ENCODE results near the gene LRTM2. TPM values are rescaled to one million over a fixed set of nuclear protein-coding genes. Genes with fewer than 3 reads are reported as not detected.

The LRTM2 gene
- total and polyA plus RNA-seq, 9 of the 15 experiments (the other 6 are each of a cell fraction or from before 2014, with no cell fraction given) = 0.09 TPM; not detected in 8

GRCh38 chr12:1808036-1808797 lies 12.1 kb upstream of the LRTM2 start:
- no peaks in the 10 kb centered on the region for H3K9me3 ChIP-seq (replicated peaks; ENCODE audit: control insufficient read depth, insufficient read depth, low read depth, low read length)
- no peaks in the 10 kb centered on the region for H3K27me3 ChIP-seq (ENCODE audit: control insufficient read depth in 2 of 2, insufficient read depth in 2 of 2, low read length in 2 of 2)
- no peaks in the 10 kb centered on the region for H4K20me1 ChIP-seq (replicated peaks; ENCODE audit: control insufficient read depth, insufficient read depth, low read length)
- DNase-seq (ENCODE audit: extremely low read depth in 1 of 4, low spot score in 3 of 4) (no peak), FAIRE-seq (no peak), ATAC-seq (no peak)
- no peak overlapping the region for H2AFZ ChIP-seq (ENCODE audit: low read depth, low read length)
- H3K9ac ChIP-seq (ENCODE audit: insufficient read depth in 1 of 2, low read depth in 2 of 2, low read length in 2 of 2) = no peak overlapping the region
- no peak overlapping the region for H3K4me3 ChIP-seq
- intact Hi-C loops (cut with micrococcal nuclease) = no loop called here
- H3K4me2 ChIP-seq (ENCODE audit: insufficient read depth, low read length) = no peak overlapping the region
- in situ Hi-C loops (cut with MboI) = no loop called here
- ChIA-PET POLR2A (no interaction called here), CTCF (ENCODE audit: low intra/inter-chr PET ratio) (no interaction called here)
- no peaks in the 10 kb centered on the region for H3K36me3 ChIP-seq (ENCODE audit: control insufficient read depth, insufficient read depth, low read length)
- no peaks in the 10 kb centered on the region for H3K79me2 ChIP-seq (ENCODE audit: control insufficient read depth, insufficient read depth, low read length)
- WGBS (ENCODE audit: insufficient coverage, low coverage, missing lambda C conversion rate) = 67% methylated on average over 17 of the region's 19 CpGs
- BruUV-seq (replicated peaks) = no TSS peak
- H3K9me1 ChIP-seq (ENCODE audit: control insufficient read depth, insufficient read depth, low read length) = no peaks in the 10 kb centered on the region
- peaks cover 30 to 37% of the 10 kb centered on the region in 2 experiments for H3K4me1 ChIP-seq (replicated peaks in 1 of 2; ENCODE audit: control insufficient read depth in 2 of 2, insufficient read depth in 2 of 2, low read length in 2 of 2)
- H3K27ac ChIP-seq (ENCODE audit: extremely low read depth, low read depth, low read length) = no peak overlapping the region
- TF ChIP-seq SMARCC2 (IDR thresholded peaks at IDR 0.05; ENCODE audit: low read depth) (no peak), MLLT1 (IDR thresholded peaks at IDR 0.05) (no peak), ZNF436 (CRISPR knock-in tag; IDR thresholded peaks at IDR 0.05) (no peak), GATAD2A (IDR thresholded peaks at IDR 0.05) (no peak), PTBP1 (IDR thresholded peaks at IDR 0.05; ENCODE audit: low read depth, low read length) (no peak), TAF7 (tag; IDR thresholded peaks at IDR 0.05) (no peak), EP400 (IDR thresholded peaks at IDR 0.05) (no peak), CTCFL (IDR thresholded peaks at IDR 0.05; ENCODE audit: borderline replicate concordance, insufficient read depth, low read depth, low read length, poor library complexity, severe bottlenecking) (no peak)
- TF ChIP-seq, protein P1, sequence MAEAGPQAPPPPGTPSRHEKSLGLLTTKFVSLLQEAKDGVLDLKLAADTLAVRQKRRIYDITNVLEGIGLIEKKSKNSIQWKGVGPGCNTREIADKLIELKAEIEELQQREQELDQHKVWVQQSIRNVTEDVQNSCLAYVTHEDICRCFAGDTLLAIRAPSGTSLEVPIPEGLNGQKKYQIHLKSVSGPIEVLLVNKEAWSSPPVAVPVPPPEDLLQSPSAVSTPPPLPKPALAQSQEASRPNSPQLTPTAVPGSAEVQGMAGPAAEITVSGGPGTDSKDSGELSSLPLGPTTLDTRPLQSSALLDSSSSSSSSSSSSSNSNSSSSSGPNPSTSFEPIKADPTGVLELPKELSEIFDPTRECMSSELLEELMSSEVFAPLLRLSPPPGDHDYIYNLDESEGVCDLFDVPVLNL (CRISPR knock-in tag; IDR thresholded peaks at IDR 0.05; ENCODE audit: low read depth) = no peak
- TF ChIP-seq, protein P2, sequence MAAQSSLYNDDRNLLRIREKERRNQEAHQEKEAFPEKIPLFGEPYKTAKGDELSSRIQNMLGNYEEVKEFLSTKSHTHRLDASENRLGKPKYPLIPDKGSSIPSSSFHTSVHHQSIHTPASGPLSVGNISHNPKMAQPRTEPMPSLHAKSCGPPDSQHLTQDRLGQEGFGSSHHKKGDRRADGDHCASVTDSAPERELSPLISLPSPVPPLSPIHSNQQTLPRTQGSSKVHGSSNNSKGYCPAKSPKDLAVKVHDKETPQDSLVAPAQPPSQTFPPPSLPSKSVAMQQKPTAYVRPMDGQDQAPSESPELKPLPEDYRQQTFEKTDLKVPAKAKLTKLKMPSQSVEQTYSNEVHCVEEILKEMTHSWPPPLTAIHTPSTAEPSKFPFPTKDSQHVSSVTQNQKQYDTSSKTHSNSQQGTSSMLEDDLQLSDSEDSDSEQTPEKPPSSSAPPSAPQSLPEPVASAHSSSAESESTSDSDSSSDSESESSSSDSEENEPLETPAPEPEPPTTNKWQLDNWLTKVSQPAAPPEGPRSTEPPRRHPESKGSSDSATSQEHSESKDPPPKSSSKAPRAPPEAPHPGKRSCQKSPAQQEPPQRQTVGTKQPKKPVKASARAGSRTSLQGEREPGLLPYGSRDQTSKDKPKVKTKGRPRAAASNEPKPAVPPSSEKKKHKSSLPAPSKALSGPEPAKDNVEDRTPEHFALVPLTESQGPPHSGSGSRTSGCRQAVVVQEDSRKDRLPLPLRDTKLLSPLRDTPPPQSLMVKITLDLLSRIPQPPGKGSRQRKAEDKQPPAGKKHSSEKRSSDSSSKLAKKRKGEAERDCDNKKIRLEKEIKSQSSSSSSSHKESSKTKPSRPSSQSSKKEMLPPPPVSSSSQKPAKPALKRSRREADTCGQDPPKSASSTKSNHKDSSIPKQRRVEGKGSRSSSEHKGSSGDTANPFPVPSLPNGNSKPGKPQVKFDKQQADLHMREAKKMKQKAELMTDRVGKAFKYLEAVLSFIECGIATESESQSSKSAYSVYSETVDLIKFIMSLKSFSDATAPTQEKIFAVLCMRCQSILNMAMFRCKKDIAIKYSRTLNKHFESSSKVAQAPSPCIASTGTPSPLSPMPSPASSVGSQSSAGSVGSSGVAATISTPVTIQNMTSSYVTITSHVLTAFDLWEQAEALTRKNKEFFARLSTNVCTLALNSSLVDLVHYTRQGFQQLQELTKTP (IDR thresholded peaks at IDR 0.05; ENCODE audit: low read depth in 1 of 2, partially characterized antibody in 2 of 2) = no peak
- TF ChIP-seq, protein P3, sequence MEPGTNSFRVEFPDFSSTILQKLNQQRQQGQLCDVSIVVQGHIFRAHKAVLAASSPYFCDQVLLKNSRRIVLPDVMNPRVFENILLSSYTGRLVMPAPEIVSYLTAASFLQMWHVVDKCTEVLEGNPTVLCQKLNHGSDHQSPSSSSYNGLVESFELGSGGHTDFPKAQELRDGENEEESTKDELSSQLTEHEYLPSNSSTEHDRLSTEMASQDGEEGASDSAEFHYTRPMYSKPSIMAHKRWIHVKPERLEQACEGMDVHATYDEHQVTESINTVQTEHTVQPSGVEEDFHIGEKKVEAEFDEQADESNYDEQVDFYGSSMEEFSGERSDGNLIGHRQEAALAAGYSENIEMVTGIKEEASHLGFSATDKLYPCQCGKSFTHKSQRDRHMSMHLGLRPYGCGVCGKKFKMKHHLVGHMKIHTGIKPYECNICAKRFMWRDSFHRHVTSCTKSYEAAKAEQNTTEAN (CRISPR knock-in tag; IDR thresholded peaks at IDR 0.05) = no peak

Measured in K562 (cell line).